HG03025 (cell line): ENCODE data around the gene ABRACL.
"Not testable (repeated sequence)": the region's sequence is repeated elsewhere in the genome, so short reads cannot be mapped to it uniquely, and the experiment has no call there.

Experiments used
- ATAC-seq: cut with Tn5 transposase; IDR thresholded peaks from one replicate; pipeline ENCODE4 v1.9.1; 2021; ENCODE audit warnings: mild to moderate bottlenecking, moderate library complexity; ENCODE audit not compliant: unreplicated experiment, low FRiP score

ABRACL gene

DNA sequence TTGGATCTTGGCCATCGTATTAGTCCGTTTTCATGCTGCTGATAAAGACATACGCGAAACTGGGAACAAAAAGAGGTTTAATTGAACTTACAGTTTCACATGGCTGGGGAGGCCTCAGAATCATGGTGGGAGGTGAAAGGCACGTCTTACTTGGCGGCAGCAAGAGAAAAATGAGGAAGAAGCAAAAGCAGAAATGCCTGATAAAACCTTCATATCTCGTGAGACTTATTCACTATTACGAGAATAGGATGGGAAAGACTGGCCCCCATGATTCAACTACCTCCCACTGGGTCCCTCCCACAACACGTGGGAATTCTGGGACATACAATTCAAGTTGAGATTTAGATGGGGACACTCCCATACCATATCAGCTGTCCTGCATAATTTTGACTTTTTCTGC lies 20.4 kb upstream of the ABRACL start:
- ATAC-seq: no peak

DNA sequence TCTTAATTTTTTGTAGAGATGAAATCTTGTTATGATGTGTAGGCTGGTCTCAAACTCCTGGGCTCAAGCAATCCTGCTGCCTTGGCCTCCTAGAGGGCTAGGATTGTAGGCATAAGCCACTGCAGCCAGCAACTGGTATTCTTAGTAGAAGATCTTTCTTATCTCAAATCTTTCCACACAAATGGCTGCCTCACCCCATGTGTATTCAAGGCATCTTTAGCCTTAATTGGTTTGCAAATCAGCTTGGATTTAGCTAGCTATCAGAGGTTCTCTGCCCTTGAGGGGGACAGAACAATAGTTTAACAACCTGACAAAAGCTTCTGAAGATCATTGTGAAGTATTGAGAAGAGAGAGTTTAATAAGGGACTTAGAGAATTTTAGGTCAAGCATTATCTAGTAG lies 17.9 kb upstream of the ABRACL start:
- ATAC-seq: no peak

DNA sequence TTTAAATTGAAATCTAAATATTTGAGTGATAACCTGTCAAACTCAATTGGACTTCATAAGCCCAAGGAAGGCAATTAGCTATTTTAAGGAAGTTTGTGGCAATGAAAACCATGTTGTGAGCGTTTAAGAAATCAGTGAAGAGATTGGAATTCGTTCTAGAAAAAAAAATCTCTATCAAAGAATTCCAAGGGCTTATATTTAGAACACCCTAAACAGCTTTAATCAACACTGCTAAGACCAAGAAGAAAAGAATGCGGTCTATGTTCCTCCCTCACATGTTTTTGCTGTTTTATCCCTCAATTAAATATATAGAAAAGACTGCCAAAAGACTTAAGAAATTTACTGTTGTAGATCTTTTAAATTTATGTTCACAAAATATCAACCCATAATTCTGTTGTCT lies 16.6 kb upstream of the ABRACL start:
- no peak for ATAC-seq

DNA sequence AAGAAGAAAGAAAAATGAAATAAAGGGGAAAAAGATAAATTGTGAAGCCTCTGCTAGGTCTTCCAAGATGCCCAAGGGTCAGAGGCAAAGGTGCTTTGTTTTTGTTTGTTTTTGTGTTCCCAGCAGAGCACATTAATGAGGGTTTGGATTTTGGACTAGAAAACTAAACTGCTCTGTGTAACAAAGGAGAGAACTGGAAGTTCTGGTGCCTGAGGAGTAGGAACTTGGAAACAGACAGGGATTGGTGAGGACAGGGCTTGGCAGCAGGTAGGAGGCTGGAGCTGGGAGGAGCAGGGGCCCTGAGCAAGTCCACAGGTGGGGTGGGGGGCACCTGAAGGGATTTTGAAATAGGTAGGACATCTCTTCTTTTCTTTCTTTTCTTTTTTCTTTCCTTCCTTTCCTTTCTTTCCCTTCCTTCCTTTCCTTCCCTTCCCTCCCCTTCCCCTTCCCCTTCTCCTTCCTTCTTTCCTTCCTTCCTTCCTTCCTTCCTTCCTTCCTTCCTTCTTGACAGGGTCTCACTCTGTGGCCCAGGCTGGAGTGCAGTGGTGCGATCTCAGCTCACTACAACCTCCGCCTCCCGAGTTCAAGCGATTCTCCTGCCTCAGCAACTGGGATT lies 15.3 kb upstream of the ABRACL start:
- ATAC-seq: no peak

DNA sequence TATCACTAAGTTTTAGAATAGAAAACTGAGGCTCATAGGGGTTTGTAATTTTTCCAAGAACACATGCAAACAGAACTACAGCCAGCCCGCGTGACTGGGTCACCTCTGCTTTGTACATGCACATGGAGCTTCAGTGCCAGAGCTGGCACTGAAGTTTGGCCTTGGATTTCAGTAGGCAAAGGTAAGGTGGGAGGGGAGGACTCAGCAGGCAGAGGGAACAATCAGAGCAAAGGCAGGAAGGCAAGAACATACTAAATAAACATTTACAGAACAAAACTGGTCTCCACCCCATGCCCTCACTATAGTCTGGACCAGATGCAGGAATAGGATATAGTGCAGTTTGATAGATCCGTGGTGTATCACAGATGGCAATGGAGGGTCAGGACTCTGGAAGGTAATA lies 13.6 kb upstream of the ABRACL start:
- no peak for ATAC-seq

DNA sequence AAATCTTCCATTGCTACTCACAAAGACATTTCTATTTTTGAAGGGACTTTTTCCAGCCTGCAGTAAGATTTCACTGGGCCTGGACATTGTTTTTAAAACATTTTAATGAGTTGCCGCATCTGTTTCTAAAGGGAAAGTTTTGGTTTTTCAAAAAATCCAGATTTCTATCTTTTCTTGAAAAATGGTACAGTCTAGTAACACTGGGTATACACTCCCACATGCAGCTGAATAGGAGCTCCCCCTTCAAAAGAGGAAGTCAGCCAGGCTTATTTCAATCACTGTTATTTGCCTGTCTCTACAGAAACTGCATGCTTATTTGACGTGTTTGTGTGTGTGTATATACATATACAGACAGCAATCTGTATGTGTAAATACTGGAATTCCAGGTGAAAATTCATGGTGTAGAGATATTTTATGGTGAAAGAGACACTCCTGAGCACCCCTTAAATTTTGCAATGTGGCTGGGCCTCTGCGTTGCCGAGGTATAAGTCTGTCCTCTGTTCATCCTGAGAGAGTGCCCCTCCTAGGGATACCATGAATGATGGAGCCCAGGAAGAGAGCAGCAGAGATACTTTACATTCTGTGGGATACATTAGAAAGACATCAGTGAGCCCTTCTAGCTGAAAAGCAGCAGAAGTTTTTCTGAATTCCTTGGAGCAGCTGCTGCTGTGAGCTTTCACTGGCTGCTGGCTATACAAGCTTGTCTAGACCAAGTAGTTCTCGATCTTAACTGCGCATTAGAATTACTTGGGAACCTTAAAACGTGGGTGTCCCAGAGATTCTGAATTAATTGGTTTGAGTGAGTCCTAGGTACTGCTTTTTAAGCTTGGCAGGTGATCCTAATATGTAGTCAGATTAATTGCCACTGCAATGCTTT lies 12.0 kb upstream of the ABRACL start:
- ATAC-seq: peak; percentile 94

DNA sequence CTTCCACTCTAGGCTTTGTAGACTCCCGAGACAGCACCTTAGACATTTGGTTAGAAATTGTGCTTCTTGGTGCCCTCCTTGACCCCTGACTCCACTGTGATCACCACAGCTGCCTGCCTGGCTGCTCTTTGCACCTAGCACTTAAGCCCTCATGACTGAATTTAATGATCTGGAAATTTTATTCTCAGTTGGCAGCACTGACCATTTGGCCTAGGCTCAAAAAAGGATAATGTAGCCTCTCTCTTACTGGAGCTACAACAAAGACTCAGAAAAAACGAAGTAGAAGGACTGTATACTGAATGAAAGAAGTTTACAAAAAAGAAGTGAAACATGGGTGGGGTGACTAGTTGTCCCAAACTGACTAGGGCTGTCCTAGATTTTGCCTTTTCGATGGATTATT lies 11.3 kb upstream of the ABRACL start:
- no peak for ATAC-seq

DNA sequence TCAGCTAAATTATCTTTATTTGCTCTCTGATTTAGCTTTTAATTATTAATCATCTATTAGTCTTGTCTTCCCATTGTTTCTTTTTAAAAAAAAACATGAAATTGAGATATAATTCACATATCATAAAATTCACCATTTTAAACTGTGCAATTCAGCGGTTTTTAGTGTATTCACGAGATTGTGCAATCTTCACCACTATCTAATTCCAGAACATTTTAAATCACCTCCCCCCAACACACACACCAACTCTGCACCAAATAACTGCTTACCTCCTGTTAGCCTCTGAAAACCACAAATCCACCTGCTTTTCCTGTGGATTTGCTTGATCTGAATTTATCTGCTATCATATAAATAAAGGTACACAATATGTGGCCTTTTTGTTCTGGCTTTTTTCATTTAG lies 8.8 kb upstream of the ABRACL start:
- ATAC-seq: no peak

DNA sequence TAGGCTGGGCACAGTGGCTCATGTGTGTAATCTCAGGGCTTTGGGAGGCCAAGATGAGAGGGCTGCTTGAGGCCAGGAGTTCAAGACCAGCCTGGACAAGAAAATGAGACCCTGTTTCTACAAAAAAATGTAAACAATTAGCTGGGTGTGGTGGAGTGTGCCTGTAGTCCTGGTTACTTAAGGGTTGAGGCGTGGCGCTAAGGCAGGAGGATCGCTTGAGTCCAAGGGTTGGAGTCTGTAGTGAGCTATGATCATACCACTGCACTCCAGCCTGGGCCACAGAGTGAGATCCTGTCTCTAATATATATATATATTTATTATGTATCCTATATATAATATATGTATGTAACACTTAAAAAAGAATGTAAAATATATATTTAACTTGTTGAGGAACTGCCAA lies 7.9 kb upstream of the ABRACL start:
- ATAC-seq: no peak

DNA sequence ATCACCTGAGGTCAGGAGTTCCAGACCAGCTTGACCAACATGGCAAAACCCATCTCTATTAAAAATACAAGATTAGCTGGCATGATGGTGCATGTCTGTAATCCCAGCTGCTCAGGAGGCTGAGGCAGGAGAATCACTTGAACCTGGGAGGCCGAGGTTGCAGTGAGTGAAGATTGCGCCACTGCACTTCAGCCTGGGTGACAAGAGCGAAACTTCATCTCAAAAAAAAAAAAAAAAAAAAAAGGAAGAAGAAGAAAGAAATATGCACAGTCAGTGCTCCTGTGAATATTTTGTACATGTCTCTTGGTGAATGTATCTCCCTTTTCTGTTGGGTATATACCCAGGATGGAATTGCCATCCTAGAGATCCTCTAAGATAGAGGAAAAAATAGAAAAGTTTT lies 3.1 kb upstream of the ABRACL start:
- not testable (repeated sequence) for ATAC-seq

DNA sequence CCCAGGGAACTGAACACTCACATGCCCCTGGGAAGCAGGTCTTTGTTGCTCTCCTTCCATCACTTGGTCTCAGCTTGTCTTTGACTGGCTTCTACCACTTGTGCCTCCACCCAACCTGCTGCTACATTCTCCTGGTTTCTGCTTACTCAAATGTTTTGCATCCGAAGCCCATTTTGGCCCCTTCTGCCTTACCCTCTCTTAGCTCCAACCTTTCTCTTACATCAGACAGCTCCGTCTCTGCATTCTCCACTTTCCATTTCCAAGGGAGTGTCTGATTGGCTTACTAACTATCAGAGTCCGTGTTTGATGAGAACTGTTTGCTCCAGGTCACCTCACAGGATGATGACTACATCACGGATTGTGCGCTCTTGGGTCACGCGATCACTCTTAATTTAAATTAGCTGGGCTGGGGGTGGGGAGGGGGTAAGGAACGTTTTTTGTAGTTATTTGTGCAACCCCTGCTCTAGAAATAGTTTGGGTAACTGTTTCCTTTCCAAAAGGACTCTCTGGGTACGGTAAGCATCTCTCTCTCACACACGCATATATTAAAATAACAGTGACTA lies 844 bp upstream of the ABRACL start:
- no peak for ATAC-seq

DNA sequence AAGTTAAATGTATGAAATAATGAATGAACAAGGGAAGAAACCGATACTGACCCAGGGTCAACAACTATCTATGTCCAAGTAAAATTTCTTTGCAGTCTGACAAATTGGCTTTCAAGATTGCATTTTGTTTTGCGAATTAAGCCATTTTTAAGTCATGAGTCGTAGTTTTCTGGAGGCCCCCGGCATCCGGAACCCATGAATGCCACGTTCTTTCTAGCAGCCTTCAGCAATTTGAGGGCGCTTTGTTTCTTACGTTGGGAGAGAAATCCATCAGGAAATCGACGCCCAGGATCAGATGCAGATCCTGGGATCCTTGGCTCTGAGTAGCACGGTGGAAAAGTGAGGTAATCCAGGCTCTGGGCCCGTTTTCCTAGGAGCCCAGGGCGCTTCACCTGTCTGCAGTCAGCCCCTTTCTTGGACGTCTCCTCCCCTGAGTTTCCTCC lies 309 bp upstream of the ABRACL start:
- no peak for ATAC-seq

DNA sequence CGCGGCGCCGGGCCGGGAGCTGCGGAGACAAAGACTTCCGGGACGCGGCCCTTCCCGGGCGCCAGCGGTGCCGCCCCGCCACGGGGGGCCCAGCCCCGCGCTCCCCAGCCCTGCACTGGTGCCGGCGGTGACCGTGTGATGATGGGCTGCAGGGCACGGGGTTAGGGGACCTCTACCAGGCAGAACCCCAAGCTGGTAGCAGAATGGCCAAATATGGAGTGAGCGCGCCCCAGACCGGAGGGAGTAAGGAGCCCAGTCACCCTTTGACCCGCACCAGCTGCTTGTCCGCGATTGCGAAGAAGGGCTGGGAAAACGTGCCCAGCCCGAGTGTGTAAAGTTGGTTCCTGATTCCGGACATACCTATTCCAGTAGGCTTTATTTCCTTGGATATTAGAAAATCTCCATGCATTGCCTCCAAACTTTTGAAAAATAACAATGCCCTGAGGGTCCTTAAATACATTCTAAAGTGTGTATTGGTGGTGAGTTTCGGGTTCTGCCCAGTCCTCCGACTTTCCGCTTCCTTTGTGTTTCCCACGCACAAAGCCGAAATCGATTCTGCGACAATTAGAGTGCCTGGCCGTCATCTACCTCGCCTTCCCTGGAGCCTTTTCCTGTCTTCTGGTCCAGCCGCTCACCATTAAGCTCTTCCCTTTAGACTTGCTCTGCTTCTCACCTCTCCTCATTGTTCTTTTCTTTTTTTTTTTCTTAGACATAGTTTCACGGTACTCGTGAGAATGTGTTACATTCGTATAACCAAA lies 1.1 kb downstream of the ABRACL start:
- peak; percentile 36 for ATAC-seq

DNA sequence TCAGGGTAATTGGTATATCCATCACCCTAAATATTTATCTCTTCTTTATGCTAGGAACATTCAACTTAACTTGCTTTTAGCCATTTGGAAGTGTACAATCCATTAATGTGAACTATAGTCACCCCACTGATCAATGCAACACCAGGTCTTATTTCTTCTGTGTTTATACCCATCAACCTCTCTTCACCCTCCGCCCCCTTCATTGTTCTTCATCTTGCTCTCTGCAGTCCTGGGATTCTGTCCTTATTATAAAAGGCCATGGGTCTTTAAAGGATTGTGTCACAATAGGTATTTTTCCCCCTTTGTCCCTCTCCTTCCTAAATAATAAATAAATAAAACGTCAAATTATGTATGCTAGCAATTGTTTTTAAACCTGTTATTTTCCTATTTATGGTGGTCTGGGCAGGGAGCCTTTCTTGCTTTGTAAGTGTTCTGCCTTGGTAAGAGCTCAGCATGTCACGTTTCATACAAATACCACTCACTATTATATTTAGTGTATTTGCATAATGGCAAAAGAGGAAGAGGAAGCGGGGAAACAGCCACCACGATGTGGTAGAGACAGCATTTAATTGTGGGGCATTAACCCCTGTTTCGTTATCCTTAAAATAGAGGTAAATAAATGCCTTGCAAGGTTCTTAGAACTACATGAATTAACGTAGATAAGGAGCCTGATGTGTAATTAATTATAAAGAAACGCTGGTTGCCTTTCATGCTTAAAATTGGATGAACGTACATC lies 1.9 kb downstream of the ABRACL start:
- ATAC-seq: peak; percentile 34

DNA sequence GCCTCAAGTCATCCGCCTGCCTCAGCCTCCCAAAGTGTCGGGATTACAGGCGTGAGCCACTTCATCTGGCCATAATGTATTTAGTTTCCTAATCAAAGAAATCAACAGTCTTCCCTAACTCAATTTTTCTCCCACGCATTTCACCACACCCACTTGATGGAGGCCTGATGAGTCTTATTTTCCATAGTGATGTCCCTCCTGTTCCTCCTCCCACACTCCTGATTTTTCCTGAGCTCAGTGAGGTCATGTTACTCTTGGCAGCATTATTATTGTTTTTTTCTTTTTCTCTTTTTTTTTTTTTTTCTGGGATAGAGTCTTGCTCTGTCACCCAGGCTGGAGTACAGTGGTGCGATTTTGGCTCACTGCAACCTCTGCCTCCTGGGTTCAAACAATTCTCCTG lies 8.9 kb downstream of the ABRACL start:
- ATAC-seq: no peak

DNA sequence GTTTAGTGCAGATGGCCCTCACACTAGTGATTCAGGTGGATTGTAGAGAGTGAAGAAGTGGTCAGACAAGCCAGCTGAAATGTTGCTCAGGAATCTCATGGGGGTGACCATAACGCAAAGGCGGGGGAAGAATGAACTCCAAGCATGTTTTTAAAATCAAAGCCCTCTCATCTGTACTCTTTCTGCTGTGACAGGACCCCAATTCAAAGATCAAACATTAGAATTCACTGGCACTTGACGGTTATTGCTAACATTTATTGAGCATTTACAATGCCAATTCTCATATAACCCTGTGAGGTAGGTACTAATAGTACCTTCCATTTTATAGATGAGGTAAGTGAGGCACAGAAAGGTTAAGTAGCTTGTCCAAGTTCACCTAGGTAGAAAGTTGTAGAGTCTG lies 15.7 kb downstream of the ABRACL start:
- no peak for ATAC-seq

DNA sequence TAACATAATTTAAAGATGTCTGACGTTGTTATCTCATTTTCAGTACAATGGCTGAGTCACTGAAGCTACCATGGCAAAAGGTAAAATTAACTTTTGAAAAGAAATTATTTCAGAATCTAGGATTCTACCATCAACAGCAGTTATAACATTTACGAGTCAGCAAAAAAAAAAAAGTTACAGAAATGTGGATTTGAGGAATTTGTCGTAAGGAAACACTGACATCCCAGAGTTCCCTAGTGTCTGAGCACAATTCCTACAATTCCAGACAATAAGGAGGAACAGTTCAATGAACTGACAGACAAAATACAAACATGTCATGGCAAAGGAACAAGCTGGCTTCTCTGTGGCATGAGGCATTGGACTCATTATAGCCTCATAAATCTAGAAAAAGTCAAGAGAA lies 19.1 kb downstream of the ABRACL start:
- ATAC-seq: no peak

DNA sequence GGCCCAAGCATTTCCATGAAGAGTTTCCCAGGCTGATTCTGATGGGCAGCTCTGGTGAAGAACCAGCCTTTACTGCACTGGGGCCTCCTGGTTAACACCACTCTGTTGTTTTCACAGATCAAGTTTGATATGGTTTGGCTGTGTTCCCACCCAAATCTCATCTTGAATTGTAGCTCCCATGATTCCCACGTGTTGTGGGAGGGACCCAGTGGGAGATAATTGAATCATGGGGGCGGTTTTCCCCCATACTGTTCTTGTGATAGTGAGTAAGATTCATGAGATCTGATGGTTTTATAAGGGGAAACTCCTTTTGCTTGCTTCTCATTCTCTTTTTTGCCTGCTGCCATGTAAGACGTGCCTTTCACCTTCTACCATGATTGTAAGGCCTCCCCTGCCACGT lies 20.4 kb downstream of the ABRACL start:
- not testable (repeated sequence) for ATAC-seq

DNA sequence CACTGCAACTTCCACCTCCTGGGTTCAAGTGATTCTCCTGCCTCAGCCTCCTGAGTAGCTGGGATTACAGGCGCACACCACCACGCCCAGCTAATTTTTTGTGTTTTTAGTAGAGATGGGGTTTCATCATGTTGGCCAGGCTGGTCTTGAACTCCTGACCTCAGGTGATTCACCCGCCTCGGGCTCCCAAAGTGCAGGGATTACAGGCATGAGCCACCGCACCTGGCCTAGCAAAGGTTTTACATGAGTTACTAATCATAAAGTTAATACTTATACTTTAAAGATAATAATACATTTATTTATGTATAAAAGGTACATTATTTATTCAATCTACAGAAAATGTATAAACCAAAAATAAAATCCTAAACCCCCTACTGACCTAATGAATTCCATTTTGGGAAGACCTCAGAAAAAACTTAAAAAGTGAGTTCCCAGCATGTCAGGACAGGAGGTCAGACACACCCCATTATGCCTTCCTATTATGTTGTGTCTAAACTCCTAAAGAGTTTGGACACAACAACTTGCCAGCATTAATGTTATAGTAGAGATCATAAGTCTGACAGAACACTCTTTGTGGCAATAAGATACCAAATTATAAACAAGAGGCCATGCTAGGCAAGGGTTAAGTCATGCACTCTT lies 21.7 kb downstream of the ABRACL start:
- not testable (repeated sequence) for ATAC-seq

DNA sequence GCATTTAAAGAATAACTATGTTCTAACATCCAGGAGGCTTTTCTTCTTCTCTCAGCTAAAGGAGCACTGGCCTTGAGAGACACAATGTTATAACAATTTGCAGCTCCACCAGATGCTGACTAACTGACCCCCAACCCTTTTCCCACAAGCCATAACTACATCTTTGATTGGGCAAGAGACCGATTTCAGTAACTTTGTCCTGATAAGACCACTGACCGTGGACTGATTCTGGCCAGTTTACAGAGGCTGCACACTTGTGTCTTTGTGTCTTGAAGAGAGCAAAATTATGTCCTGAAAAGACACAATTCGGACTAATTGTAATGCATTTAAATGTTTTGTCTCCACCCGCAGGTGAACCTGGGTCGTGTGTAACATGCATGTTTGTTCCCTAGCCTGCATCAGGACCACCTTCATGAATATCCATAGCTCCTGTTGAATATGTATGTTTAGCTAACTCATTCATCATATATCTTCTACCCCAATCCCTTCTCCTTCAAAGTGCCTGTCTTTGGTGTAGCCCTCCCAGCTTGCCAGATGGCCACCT lies 22.3 kb downstream of the ABRACL start:
- no peak for ATAC-seq
